Smooth muscle cell of the brain vasculature (primary cell): ENCODE measurements around the gene ARHGEF17.

ENCODE experiments used
- DNase-seq: peaks from one replicate; pipeline ENCODE4 v3.0.0-alpha.2; 2012; ENCODE audit warnings: low read depth, low spot score

Gene ARHGEF17

GRCh38 chr11:73380897-73381410, 72.9 kb downstream of the ARHGEF17 start:
- no peak for DNase-seq

GRCh38 chr11:73381589-73381988, 73.5 kb downstream of the ARHGEF17 start:
- DNase-seq = no peak

- DNase-seq = no peak
These were observed 74.1 kb downstream of the ARHGEF17 start for GRCh38 chr11:73382183-73382582.

GRCh38 chr11:73382747-73383146, 74.7 kb downstream of the ARHGEF17 start:
- DNase-seq = no peak

- DNase-seq = no peak
These were observed 75.4 kb downstream of the ARHGEF17 start for GRCh38 chr11:73383249-73384124.

- no peak for DNase-seq
These were observed 76.0 kb downstream of the ARHGEF17 start for GRCh38 chr11:73384125-73384441.

- DNase-seq = no peak
These were observed 76.4 kb downstream of the ARHGEF17 start for GRCh38 chr11:73384531-73384871.

GRCh38 chr11:73384872-73385689, 77.0 kb downstream of the ARHGEF17 start:
- DNase-seq = no peak

GRCh38 chr11:73386016-73386415, 77.9 kb downstream of the ARHGEF17 start:
- no peak for DNase-seq

- DNase-seq = no peak
These were observed 78.5 kb downstream of the ARHGEF17 start for GRCh38 chr11:73386546-73386945.

GRCh38 chr11:73387594-73388264, 79.7 kb downstream of the ARHGEF17 start:
- DNase-seq = no peak

- DNase-seq = no peak
These were observed 80.4 kb downstream of the ARHGEF17 start for GRCh38 chr11:73388265-73389133.

- DNase-seq = no peak
These were observed 81.1 kb downstream of the ARHGEF17 start for GRCh38 chr11:73389134-73389525.

- no peak for DNase-seq
These were observed 81.8 kb downstream of the ARHGEF17 start for GRCh38 chr11:73389916-73390315.

- no peak for DNase-seq
These were observed 82.8 kb downstream of the ARHGEF17 start for GRCh38 chr11:73390601-73391565.

- DNase-seq = no peak
These were observed 83.6 kb downstream of the ARHGEF17 start for GRCh38 chr11:73391665-73392064.

- DNase-seq = no peak
These were observed 84.3 kb downstream of the ARHGEF17 start for GRCh38 chr11:73392108-73393010.

GRCh38 chr11:73393011-73393380, 84.9 kb downstream of the ARHGEF17 start:
- no peak for DNase-seq
